GM12864 (cell line): ENCODE data around the gene HOXA3.

Source experiments
- DNase-seq: peaks from one replicate; pipeline ENCODE4 v3.0.0-alpha.2; 2011; ENCODE audit warnings: low read depth
- H3K4me3 ChIP-seq: 2 replicates; pipeline ENCODE4 v1.5.1; 2011; ENCODE audit warnings: mild to moderate bottlenecking, low read depth, low read length, control low read depth
- TF ChIP-seq, protein P1 (sequence below): IDR thresholded peaks from 2 replicates; pipeline ENCODE4 v1.5.1; 2011; ENCODE audit warnings: low read depth, mild to moderate bottlenecking, moderate library complexity, low read length, control low read depth, inconsistent platforms; ENCODE audit errors: missing control alignments

Gene HOXA3

GRCh38 chr7:27131390-27131819 is 21.0 kb downstream of the HOXA3 start:
- peak overlapping the region; percentile 50 for H3K4me3 ChIP-seq
- TF ChIP-seq, protein P1, sequence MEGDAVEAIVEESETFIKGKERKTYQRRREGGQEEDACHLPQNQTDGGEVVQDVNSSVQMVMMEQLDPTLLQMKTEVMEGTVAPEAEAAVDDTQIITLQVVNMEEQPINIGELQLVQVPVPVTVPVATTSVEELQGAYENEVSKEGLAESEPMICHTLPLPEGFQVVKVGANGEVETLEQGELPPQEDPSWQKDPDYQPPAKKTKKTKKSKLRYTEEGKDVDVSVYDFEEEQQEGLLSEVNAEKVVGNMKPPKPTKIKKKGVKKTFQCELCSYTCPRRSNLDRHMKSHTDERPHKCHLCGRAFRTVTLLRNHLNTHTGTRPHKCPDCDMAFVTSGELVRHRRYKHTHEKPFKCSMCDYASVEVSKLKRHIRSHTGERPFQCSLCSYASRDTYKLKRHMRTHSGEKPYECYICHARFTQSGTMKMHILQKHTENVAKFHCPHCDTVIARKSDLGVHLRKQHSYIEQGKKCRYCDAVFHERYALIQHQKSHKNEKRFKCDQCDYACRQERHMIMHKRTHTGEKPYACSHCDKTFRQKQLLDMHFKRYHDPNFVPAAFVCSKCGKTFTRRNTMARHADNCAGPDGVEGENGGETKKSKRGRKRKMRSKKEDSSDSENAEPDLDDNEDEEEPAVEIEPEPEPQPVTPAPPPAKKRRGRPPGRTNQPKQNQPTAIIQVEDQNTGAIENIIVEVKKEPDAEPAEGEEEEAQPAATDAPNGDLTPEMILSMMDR = no peak
- no peak for DNase-seq

- DNase-seq = no peak
- TF ChIP-seq, protein P1 = no peak
- H3K4me3 ChIP-seq = peak within 1 kb of the TSS; percentile 50
These were observed 21.6 kb downstream of the HOXA3 start, which contains the start of gene HOXA4 for GRCh38 chr7:27130540-27131389. Gene HOXA4 (minus strand): TSS chr7:27130757. CDS start chr7:27130733, 24 bp downstream.

- DNase-seq = no peak
- TF ChIP-seq, protein P1 = no peak
- no peak overlapping the region; the same call in 1 of the 2 replicates for H3K4me3 ChIP-seq
These were observed 22.4 kb downstream of the HOXA3 start for GRCh38 chr7:27129729-27130539.

DNA sequence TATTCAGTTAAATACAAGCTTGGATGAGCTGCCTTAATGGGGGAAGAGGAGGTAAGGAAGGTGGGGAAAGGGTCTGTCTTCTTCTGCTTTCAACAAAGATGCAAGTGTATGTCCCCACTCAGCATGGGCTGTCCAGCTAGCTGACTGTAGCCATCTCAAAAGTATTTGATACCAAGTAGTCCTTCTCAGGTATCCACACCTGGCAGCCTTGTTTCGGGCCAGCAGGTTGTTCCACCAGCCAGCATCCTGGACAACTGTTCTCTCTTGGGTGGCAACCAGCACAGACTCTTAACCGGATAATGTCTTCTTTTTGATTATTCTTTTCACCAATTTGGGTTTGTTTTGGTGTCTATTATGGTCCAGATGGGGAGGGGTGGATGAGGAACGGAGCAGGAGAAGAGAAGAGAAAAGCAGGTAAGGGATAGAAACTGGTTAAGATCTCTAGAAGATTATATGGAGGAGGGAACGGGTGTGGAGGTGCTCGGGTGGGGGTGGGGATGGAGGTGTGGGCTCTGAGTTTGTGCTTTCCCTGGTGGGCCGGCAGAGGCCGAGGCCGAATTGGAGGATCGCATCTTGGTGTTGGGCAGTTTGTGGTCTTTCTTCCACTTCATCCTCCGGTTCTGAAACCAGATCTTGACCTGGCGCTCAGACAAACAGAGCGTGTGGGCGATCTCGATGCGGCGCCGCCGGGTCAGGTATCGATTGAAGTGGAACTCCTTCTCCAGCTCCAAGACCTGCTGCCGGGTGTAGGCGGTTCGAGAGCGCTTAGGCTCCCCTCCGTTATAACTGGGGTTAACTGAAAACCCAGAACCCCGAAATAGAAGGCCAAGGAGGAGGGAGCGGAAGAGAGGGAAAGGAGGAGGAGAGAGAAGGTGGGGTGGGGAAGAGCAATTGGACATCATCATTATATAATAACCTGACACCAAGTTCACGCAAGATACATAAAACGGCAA is 23.3 kb downstream of the HOXA3 start:
- TF ChIP-seq, protein P1 = no peak
- no peak for DNase-seq
- H3K4me3 ChIP-seq = no peak overlapping the region

DNA sequence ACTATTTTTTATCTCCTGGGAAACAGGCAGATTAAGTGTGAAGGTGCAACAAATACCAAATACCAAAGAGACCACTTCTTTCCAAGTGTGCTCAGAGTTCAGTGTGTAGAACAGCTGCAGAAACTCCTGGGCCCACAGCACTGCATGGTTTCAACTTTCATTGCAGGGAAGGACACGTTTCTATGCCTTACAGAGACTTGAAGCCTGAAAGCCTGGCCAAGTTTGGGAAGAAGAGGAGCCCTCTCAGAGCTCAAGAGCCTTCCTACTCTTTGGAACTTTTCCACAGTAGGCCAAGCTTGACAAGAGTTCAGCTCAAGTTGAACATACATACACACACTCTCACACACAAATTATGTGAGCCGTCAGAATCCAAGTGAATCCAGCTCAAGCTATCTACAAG is 24.3 kb downstream of the HOXA3 start:
- no peak for DNase-seq
- TF ChIP-seq, protein P1 = no peak
- H3K4me3 ChIP-seq = no peak overlapping the region

DNA sequence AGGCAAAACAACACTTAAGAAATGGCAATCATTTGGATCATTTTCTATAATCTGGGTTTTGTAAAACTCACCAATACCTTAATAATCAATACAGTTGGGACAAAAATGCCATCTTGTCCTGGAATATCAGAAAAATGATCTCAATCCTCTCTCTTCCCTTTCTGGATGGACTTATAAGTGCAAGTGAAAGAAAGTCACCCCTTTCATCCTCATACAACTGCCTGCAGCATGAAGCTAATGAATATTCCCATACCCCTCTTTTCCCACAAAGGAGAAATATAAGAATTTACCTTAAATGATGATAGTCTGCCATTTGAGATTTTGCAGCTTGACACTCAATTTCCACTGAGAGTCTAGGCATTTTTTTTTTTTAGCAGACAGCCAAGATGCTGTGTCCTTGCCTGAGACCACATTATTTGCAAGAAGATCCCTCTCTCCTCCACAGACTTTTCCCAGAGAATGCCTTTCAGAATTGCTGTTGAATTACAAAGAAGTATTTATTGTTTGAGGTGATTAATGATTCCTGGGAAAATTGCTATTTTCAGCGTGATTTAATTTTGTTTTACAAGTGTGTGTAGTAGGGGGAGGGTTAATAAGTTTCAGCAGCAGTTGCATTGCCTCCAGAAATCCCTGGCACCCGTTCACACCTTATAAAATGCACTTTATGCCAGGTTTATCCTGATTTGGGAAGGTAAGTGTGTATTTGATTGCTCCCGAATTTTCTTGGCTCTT is 25.6 kb downstream of the HOXA3 start:
- no peak overlapping the region for H3K4me3 ChIP-seq
- TF ChIP-seq, protein P1 = no peak
- DNase-seq = no peak
